HG02610 (cell line): Measurements from ENCODE around the gene TMEM175.

Experiments used
- ATAC-seq: cut with Tn5 transposase; IDR thresholded peaks from one replicate; pipeline ENCODE4 v1.9.1; 2021; ENCODE audit warnings: mild to moderate bottlenecking, moderate library complexity; ENCODE audit not compliant: unreplicated experiment

TMEM175 gene

GRCh38 chr4:945274-946102, 13.2 kb downstream of the TMEM175 start:
- no peak for ATAC-seq

- no peak for ATAC-seq
These were observed 13.8 kb downstream of the TMEM175 start for GRCh38 chr4:946103-946450.

DNA sequence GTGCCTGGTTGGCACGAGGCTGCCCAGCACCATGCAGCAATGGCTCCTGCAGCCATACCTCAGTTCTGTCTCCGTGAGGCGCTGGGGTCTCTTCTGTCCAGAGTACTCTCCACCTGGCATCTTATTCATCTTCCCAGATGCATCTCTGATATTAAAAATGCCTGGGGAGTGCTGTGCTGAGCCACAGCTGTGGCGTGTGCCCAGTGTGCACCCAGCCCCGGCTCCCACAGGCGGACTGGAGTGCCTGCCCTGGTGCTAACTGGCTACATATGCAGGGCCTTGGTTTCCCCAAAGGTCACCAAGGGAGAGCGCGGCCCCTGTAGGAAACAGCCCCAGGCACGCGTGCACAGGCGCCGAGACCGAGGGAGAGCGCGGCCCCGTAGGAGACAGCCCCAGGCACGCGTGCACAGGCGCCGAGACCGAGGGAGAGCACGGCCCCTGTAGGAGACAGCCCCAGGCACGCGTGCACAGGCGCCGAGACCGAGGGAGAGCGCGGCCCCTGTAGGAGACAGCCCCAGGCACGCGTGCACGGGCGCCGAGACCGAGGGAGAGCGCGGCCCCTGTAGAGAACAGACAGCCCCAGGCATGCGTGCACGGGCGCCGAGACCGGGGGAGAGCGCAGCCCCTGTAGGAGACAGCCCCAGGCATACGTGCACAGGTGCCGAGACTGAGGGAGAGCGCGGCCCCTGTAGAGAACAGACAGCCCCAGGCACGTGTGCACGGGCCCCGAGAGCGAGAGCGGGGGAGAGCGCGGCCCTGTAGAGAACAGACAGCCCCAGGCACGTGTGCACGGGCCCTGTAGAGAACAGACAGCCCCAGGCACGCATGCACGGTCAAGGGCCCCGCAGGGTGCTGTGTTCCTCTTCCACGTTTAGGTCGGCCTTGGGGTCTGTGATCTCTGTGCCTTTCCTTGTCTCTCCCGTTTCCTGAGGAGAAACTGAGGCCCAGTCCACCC, 14.5 kb downstream of the TMEM175 start:
- ATAC-seq, result no peak

GRCh38 chr4:947491-947971, 15.3 kb downstream of the TMEM175 start:
- no peak for ATAC-seq

GRCh38 chr4:948101-948935, 16.1 kb downstream of the TMEM175 start:
- no peak for ATAC-seq

DNA sequence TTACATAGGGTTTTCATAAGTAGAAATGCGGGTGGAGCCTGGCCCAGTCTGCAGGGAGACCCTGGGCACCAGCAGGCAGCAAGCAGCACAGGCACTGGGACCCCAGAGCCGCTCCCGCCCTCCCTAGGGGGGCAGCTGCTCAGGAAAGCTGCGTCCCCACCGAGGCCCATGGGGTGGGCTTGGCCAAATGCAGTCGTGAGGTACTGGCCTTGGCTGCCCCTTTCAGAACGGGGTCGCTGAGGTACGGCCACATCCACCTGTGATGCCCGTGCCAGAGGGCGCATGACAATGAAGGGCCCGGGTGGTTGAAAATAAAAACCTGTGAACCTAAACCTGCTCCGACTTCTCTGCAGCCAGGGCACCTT, 16.7 kb downstream of the TMEM175 start:
- ATAC-seq, result no peak

DNA sequence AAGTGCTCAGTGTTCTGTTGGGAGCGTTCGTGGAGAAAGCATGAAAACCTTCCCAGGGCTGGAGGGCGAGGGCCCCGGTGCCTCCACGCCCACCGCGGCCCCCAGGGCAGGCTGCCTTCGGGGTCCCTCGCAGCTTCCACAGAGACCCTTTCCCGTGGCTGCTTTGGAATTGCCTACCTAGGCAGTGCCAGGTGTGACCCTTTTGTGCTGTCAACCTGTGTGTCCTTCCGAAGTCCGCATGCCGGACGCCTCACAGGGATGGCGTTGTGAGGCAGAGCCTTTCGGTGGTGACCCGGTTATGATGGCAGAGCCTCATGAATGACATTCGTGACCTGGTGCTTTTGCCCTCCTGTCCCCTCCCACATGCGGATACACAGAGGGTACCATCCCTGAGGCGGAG, 17.4 kb downstream of the TMEM175 start:
- no peak for ATAC-seq

- no peak for ATAC-seq
These were observed 18.1 kb downstream of the TMEM175 start for GRCh38 chr4:950136-951020.

DNA sequence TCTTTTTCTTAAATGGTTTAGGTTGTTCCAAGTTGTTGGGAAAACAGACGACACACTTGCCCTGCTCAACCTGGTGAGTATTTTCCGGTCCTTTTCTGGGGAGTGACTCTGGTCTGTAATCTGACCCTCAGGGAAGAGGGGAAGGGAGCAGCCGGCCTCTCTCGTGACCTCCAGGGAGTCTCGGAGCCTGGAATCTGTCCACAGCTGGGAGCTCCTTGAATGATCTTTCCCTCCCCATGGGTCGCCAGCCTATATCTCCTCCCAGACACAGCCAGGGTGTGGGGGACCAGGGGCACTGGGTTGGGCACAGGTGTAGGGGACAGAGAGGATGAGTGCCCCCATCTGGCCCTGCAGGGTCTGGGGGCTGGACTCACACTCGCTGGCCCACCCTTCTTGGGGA, 18.9 kb downstream of the TMEM175 start:
- ATAC-seq, result no peak

DNA sequence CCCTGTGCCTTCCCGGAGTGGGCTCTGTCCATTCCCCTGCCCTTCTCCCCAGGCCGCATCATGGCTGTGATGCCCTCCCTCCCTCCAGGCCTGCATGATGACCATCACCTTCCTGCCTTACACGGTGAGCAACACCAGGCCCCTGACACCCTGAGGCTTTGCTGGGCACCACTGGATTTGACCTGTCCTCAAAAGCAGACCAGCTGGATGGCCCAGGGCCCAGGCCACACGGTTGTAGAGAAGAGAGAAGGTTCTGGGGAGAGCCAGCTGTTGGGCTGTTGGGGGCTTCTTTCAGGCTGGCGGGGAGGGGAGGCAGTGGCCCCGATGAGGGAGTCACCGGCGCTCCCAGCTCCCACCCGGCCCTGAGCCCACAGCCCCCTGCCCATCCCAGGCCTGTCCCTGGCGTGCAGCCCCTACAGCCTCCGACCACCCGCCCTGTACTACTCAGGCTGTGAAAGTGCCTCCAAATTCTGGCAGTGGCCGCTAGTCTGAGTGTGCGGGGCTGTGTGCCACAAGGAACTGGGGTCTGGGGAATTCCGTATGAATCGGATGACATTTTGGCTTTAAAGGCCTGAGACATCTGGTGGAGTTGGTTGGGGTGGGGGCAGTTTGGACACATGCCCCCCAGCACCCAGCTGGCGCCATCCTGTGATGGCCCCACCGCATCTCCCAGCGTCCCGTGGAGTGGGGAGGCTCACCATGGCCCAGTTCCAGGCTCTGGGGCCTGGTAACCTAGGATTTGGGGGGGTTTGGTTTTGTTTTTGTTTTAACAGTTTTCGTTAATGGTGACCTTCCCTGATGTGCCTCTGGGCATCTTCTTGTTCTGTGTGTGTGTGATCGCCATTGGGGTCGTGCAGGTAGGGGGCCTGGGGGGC, 19.6 kb downstream of the TMEM175 start:
- ATAC-seq, result no peak

GRCh38 chr4:952881-953573, 20.8 kb downstream of the TMEM175 start:
- ATAC-seq, result no peak

- no peak for ATAC-seq
These were observed 21.3 kb downstream of the TMEM175 start for GRCh38 chr4:953574-953915.

DNA sequence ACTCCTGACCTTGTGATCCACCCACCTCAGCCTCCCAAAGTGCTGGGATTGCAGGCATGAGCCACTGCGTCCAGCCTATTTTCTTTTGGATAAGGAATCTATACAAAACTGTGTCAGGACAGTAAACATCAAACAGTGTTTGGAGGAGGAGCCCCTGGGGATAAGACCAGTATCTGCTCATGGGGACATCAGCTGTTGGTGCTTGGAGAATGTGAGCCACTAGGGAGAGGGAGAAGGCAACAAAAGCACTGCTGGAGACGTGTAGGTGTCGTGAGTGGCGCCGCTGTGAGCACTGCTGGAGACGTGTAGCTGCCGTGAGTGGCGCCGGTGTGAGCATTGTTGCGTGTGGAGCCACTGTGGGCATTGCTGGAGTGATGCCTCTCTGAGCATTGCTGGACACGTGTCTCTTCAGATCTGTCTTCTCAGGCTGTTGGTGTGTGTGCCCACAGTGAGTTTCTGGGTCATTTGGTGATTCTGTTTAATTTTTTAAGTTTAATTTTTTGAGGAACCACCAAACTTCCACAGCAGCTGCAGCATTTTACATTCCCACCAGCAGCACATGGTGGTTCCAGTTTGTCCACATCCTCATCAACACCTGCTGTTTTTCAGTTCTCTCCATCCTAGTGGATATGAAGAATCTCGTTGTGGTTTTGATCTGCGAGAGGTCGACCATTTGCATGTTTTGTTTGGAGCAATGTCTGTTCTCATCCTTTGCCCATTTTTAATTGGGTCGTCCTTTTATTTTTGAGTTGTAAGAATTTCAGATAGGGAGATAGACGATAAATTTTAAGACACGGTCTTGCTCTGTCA, 22.2 kb downstream of the TMEM175 start:
- no peak for ATAC-seq

DNA sequence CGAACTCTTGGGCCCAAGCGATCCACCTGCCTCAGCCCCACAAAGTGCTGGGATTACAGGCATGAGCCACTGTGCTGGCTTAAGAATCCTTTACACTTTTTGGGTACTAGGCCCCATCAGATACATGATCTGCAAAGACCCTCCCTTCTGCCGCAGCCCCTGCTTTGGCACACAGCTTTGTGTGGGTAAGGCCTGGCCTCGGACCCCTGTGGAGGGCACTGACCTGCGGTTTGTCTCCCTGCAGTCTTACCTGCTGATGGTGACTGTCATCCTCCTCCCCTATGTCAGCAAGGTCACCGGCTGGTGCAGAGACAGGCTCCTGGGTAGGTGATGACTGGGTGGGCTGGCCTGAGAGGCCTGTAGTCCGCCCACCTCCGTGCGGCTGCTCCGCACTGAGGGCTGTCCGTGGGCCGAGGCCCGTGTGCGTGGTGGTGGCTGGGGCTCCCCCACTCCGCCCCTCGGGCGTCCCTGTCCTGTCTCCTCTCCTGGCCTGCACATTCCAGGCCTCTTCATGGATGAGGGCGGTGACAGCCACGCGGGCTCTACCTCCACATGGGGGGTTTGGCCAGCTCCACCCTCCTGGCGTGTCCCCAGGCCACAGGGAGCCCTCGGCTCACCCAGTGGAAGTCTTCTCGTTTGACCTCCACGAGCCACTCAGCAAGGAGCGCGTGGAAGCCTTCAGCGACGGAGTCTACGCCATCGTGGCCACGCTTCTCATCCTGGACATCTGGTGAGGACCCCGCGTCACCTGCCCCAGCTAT, 23.1 kb downstream of the TMEM175 start:
- ATAC-seq, result no peak

DNA sequence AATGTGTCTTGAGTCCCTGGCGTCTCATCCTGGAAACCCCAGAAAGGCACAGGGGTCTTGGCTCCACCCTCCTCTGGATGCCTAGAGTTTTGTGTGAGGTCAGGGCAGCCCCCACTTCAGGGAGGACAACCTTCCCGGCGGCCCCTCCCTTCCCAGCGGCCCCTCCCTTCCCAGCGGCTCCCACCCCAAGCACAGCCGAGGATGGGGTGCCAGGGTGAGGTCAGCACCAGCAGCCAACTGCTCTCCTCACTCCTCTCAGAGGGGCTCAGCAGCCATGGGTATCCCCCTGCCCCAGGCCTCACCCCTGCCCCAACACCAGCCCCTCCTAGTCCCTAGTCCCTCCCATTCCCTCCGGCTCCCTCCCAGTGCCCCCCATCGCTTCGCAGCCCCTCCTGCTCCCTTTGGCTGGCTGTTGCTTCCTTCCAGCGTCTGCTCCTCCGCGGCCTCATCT, 23.7 kb downstream of the TMEM175 start:
- ATAC-seq, result no peak

DNA sequence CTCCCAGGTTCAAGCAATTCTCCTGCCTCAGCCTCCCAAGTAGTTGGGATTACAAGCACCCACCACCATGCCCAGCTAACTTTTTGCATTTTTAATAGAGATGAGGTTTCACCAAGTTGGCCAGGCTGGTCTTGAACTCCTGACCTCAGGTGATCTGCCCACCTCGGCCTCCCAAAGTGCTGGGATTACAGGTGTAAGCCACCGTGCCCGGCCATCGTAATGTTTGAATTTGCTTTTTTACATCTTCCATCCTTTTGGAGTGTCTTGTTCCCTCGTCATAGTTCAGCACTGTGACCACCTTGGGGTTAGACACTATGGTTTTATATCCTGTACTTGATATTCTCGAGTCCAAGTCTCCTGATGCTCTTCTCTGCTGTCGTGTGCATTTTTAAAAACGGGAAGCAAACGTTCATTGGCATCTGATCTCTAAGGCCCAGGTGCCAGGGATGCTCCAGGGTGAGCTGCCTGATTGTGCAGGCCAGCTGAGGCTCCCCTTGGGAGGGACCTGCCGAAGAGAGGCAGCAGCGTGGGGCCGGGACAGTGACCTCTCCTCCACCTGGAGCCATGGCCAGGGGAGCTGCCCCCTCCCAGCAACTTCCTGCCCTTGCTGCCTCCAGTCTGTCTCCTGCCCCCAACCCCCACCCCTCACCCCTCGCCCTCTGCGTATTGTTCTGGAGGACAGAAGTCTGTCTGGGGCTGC, 24.4 kb downstream of the TMEM175 start:
- ATAC-seq, result no peak
